Stimulated activated CD4-positive, alpha-beta T cell treated with anti-CD3 and anti-CD28 coated beads, Interleukin-4, amount 100 ng/mL, for 4 hours (primary cell): Measurements from ENCODE around the gene SIT1.
"Not testable (repeated sequence)": the region's sequence is repeated elsewhere in the genome, so short reads cannot be mapped to it uniquely, and the experiment has no call there.

Experiments used
- DNase-seq, 2 experiments: peaks; one replicate each; pipeline ENCODE4 v3.0.0-alpha.2; 2020

Gene SIT1

GRCh38 chr9:35635730-35636129, 15.0 kb downstream of the SIT1 start:
- no peak for DNase-seq

- no peak for DNase-seq
Observed at GRCh38 chr9:35629597-35629996, 21.1 kb downstream of the SIT1 start.

GRCh38 chr9:35628389-35628991, 22.2 kb downstream of the SIT1 start:
- DNase-seq: no peak

- DNase-seq: no peak
Observed at GRCh38 chr9:35627575-35627974, 23.2 kb downstream of the SIT1 start.

- peak in 1 of 2 experiments; percentile 23 for DNase-seq
Observed at GRCh38 chr9:35619800-35620158, 31.0 kb downstream of the SIT1 start.

GRCh38 chr9:35618854-35619799, 31.6 kb downstream of the SIT1 start:
- DNase-seq: peak in 1 of 2 experiments; percentile 24

GRCh38 chr9:35618325-35618727, 32.4 kb downstream of the SIT1 start, which contains the start of gene CD72:
TSS of gene CD72 (minus strand) at chr9:35618413. CDS start at chr9:35618303, 110 bp downstream.
- DNase-seq: no peak

GRCh38 chr9:35617548-35617947, 33.2 kb downstream of the SIT1 start:
- no peak for DNase-seq

GRCh38 chr9:35616681-35617459, 33.9 kb downstream of the SIT1 start:
- DNase-seq: peak; percentile 51 to 56

GRCh38 chr9:35615981-35616680, 34.6 kb downstream of the SIT1 start:
- no peak for DNase-seq

GRCh38 chr9:35612843-35613242, 37.9 kb downstream of the SIT1 start:
- no peak for DNase-seq

GRCh38 chr9:35612066-35612465, 38.7 kb downstream of the SIT1 start:
- not testable (repeated sequence) for DNase-seq

- DNase-seq: peak; percentile 47 to 53
Observed at GRCh38 chr9:35611230-35611797, 39.4 kb downstream of the SIT1 start.

- no peak for DNase-seq
Observed at GRCh38 chr9:35609820-35610163, 40.9 kb downstream of the SIT1 start.

- DNase-seq: no peak
Observed at GRCh38 chr9:35609001-35609819, 41.5 kb downstream of the SIT1 start.

GRCh38 chr9:35608221-35608620, 42.5 kb downstream of the SIT1 start:
- no peak for DNase-seq

- no peak for DNase-seq
Observed at GRCh38 chr9:35606726-35607125, 44.0 kb downstream of the SIT1 start.

GRCh38 chr9:35606138-35606504, 44.6 kb downstream of the SIT1 start:
- no peak for DNase-seq

GRCh38 chr9:35605351-35606137, 45.2 kb downstream of the SIT1 start:
- DNase-seq: peak in 1 of 2 experiments; percentile 25

- peak; percentile 80 to 86 for DNase-seq
Observed at GRCh38 chr9:35604578-35605350, 46.0 kb downstream of the SIT1 start, which contains the start of gene TESK1. TSS of gene TESK1 (plus strand) at chr9:35605262. CDS start at chr9:35605620, 358 bp downstream.
